Choroid plexus epithelial cell (primary cell): Measurements from ENCODE around the gene PAM.
"Not testable (repeated sequence)": the region's sequence is repeated elsewhere in the genome, so short reads cannot be mapped to it uniquely, and the experiment has no call there.

Experiments used
- DNase-seq: peaks from one replicate; pipeline ENCODE4 v3.0.0-alpha.2; 2010; ENCODE audit warnings: low read depth
- H3K4me3 ChIP-seq: 2 replicates; pipeline ENCODE4 v1.5.1; 2011; ENCODE audit warnings: low read depth, mild to moderate bottlenecking, control low read depth, low read length, moderate library complexity
- CTCF ChIP-seq: conservative IDR thresholded peaks from 2 replicates; pipeline ENCODE4 v1.5.1; 2011; ENCODE audit warnings: low read depth, mild to moderate bottlenecking, control low read depth, inconsistent platforms, low read length, moderate library complexity

Gene PAM

GRCh38 chr5:103066326-103066725 is 311.2 kb downstream of the PAM start:
- DNase-seq = no peak
- TF ChIP-seq CTCF = no peak
- H3K4me3 ChIP-seq = no peak overlapping the region

GRCh38 chr5:103073500-103073899 is 318.4 kb downstream of the PAM start:
- not testable (repeated sequence) for DNase-seq, H3K4me3 ChIP-seq

DNA sequence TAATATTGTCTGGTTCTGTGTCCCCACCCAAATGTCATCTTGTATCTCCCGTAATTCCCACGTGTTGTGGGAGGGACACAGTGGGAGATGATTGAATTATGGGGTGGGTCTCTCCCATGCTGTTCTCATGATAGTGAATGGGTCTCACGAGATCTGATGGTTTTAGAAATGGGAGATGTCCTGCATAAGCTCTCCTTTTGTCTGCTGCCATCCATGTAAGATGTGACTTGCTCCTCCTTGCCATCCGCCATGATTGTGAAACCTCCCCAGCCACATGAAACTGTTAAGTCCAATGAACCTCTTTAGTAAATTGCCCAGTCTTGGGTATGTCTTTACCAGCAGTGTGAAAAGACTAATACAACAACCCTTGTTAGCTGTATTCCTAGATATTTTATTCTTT is 320.3 kb downstream of the PAM start:
- no peak for TF ChIP-seq CTCF
- no peak for DNase-seq
- no peak overlapping the region for H3K4me3 ChIP-seq
